MM.1S (cell line): Measurements from ENCODE around the gene DFFB.

Source experiments
- DNase-seq: peaks from one replicate; pipeline ENCODE4 v3.0.0-alpha.2; 2015
- H2AFZ ChIP-seq: fragments of 300-600 bp; sonication (generic); 2 replicates; pipeline ENCODE4 v1.6.0; 2016; ENCODE audit warnings: antibody characterized with exemption, low read length
- H3F3A ChIP-seq: fragments of 300-600 bp; sonication (generic); 2 replicates; pipeline ENCODE4 v1.6.1; 2016; ENCODE audit warnings: mild to moderate bottlenecking, antibody characterized with exemption, low read length, moderate library complexity, mixed read lengths; ENCODE audit not compliant: insufficient read depth
- H3K27ac ChIP-seq: fragments of 300-600 bp; sonication (generic); 2 replicates; pipeline ENCODE4 v1.5.1; 2016; ENCODE audit warnings: mild to moderate bottlenecking, low read length
- H3K27me3 ChIP-seq: fragments of 300-600 bp; sonication (generic); replicated peaks from 2 replicates; pipeline ENCODE4 v1.6.0; 2016; ENCODE audit warnings: low read length; ENCODE audit not compliant: insufficient read depth
- H3K36me3 ChIP-seq: fragments of 300-600 bp; sonication (generic); replicated peaks from 2 replicates; pipeline ENCODE4 v1.6.1; 2016; ENCODE audit warnings: mild to moderate bottlenecking, low read length, mixed read lengths; ENCODE audit not compliant: insufficient read depth
- H3K4me1 ChIP-seq: fragments of 300-600 bp; sonication (generic); 2 replicates; pipeline ENCODE4 v1.6.1; 2016; ENCODE audit warnings: low read length, mixed read lengths
- H3K4me2 ChIP-seq: fragments of 300-600 bp; sonication (generic); 2 replicates; pipeline ENCODE4 v1.6.0; 2016; ENCODE audit warnings: low read depth, low read length
- H3K4me3 ChIP-seq: fragments of 300-600 bp; sonication (generic); 2 replicates; pipeline ENCODE4 v1.5.1; 2016; ENCODE audit warnings: low read length, mixed read lengths
- H3K79me2 ChIP-seq: fragments of 300-600 bp; sonication (generic); 2 replicates; pipeline ENCODE4 v1.6.1; 2016; ENCODE audit warnings: mixed run types, low read length, mixed read lengths
- H3K9ac ChIP-seq: fragments of 300-600 bp; sonication (generic); 2 replicates; pipeline ENCODE4 v1.6.1; 2016; ENCODE audit warnings: low read length, mixed read lengths
- H3K9me2 ChIP-seq: fragments of 300-600 bp; sonication (generic); replicated peaks from 2 replicates; pipeline ENCODE4 v1.6.1; 2016; ENCODE audit warnings: mild to moderate bottlenecking, low read length, mixed read lengths; ENCODE audit not compliant: insufficient read depth
- H3K9me3 ChIP-seq: fragments of 300-600 bp; sonication (generic); replicated peaks from 2 replicates; pipeline ENCODE4 v1.6.1; 2016; ENCODE audit warnings: mild to moderate bottlenecking, low read length, mixed read lengths; ENCODE audit not compliant: insufficient read depth
- H4K20me1 ChIP-seq: fragments of 300-600 bp; sonication (generic); 2 replicates; pipeline ENCODE4 v1.6.1; 2016; ENCODE audit warnings: mild to moderate bottlenecking, low read length, moderate library complexity, mixed read lengths; ENCODE audit not compliant: insufficient read depth
- EZH2 ChIP-seq: fragments of 300-600 bp; sonication (generic); optimal IDR thresholded peaks from 2 replicates; pipeline ENCODE3; 2017; ENCODE audit warnings: low read depth, mild to moderate bottlenecking, antibody characterized with exemption, low read length, mixed read lengths
- EZH2phosphoT487 ChIP-seq: fragments of 300-600 bp; sonication (generic); IDR thresholded peaks from 2 replicates; pipeline ENCODE4 v1.6.1; 2018; ENCODE audit warnings: antibody characterized with exemption, low read length
- TF ChIP-seq, protein P1 (sequence below): fragments of 300-600 bp; sonication (generic); IDR thresholded peaks from 2 replicates; pipeline ENCODE4 v1.5.1; 2016; ENCODE audit warnings: antibody characterized with exemption, low read length, mixed read lengths

Gene DFFB

GRCh38 chr1:3923378-3924185, 66.3 kb downstream of the DFFB start:
- no peak overlapping the region for H3K4me2 ChIP-seq
- H3K9me3 ChIP-seq: no peaks in the 10 kb centered on the region
- DNase-seq: no peak
- no peak overlapping the region for H3K4me3 ChIP-seq
- no peaks in the 10 kb centered on the region for H3K36me3 ChIP-seq
- H4K20me1 ChIP-seq: no peaks in the 10 kb centered on the region
- H3K27ac ChIP-seq: no peak overlapping the region
- no peak for TF ChIP-seq EZH2
- TF ChIP-seq EZH2phosphoT487: no peak
- TF ChIP-seq, protein P1, sequence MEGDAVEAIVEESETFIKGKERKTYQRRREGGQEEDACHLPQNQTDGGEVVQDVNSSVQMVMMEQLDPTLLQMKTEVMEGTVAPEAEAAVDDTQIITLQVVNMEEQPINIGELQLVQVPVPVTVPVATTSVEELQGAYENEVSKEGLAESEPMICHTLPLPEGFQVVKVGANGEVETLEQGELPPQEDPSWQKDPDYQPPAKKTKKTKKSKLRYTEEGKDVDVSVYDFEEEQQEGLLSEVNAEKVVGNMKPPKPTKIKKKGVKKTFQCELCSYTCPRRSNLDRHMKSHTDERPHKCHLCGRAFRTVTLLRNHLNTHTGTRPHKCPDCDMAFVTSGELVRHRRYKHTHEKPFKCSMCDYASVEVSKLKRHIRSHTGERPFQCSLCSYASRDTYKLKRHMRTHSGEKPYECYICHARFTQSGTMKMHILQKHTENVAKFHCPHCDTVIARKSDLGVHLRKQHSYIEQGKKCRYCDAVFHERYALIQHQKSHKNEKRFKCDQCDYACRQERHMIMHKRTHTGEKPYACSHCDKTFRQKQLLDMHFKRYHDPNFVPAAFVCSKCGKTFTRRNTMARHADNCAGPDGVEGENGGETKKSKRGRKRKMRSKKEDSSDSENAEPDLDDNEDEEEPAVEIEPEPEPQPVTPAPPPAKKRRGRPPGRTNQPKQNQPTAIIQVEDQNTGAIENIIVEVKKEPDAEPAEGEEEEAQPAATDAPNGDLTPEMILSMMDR: no peak
- no peak overlapping the region for H3K9ac ChIP-seq
- H3K4me1 ChIP-seq: peaks cover 5% of the 10 kb centered on the region; the same call in 1 of the 2 replicates
- no peak overlapping the region for H2AFZ ChIP-seq
- H3F3A ChIP-seq: peaks cover 14% of the 10 kb centered on the region
- H3K27me3 ChIP-seq: peaks cover 56% of the 10 kb centered on the region
- H3K9me2 ChIP-seq: no peaks in the 10 kb centered on the region
- H3K79me2 ChIP-seq: no peaks in the 10 kb centered on the region

DNA sequence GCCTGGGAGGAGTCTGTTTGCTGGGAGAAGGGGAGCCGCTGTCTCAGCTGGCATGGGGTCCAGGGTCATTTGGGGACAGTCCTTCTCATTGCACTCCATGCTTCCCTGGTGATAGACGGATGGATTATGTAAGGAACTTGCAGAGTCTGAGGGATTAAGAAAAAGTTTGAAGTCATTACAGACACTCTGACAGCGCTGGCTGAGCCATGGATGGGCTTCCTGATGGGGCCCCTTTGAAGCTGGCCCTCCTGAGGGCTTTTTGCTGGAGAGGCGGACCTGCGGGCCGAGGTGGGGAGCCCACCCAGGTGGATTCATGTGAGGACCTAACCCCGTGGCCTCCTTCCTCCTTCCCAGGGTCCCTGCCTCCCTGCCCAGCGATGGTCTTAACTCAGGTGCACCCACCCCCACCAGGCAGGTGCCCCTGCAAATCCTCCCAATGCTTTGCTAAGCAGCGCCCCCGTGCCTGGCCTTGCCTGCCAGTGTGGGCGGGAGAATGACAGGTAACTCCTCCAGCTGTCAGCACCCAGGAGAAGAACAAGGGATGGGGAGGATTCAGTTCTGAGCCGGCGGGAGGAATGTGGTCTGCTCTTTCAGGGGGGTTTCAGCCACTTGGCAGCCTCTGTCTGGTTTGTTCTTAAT, 67.0 kb downstream of the DFFB start:
- Histone ChIP-seq H4K20me1 (no peaks in the 10 kb centered on the region), H3K4me1 (peaks cover 5% of the 10 kb centered on the region; the same call in 1 of the 2 replicates), H3K9ac (no peak overlapping the region), H3K36me3 (no peaks in the 10 kb centered on the region), H3K79me2 (no peaks in the 10 kb centered on the region), H3K27me3 (peaks cover 50% of the 10 kb centered on the region), H3F3A (peaks cover 14% of the 10 kb centered on the region), H3K27ac (no peak overlapping the region), H2AFZ (no peak overlapping the region), H3K4me3 (no peak overlapping the region), H3K4me2 (no peak overlapping the region), H3K9me3 (no peaks in the 10 kb centered on the region), H3K9me2 (no peaks in the 10 kb centered on the region)
- no peak for DNase-seq
- TF ChIP-seq EZH2 (no peak), EZH2phosphoT487 (no peak)
- TF ChIP-seq, protein P1: no peak

DNA sequence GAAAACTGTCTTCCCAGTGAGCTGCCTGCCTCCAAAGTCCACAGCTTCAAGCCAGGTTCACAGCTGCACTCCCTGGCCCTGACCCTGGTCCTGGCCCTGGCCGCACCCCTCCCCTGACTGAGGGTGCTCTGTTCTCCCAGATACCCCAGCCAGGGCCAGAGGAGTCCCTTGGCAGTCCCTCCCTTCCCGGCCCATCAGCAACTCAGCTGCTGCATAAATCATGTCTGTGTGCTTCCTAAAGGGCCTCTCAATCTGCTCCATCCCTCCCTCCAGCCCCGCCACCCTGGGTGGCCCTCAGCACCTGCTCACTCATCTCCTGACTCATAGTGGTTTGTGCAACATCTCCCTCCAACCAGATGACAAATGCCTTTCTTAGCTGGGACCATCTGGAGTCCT, 67.5 kb downstream of the DFFB start:
- Histone ChIP-seq H2AFZ (no peak overlapping the region), H3K4me3 (no peak overlapping the region), H3K9ac (no peak overlapping the region), H3K9me2 (no peaks in the 10 kb centered on the region), H3K36me3 (no peaks in the 10 kb centered on the region), H3K27me3 (peaks cover 50% of the 10 kb centered on the region), H3K79me2 (no peaks in the 10 kb centered on the region), H4K20me1 (no peaks in the 10 kb centered on the region), H3K9me3 (no peaks in the 10 kb centered on the region), H3K27ac (no peak overlapping the region), H3K4me2 (no peak overlapping the region), H3K4me1 (peaks cover 5% of the 10 kb centered on the region; the same call in 1 of the 2 replicates), H3F3A (peaks cover 14% of the 10 kb centered on the region)
- no peak for DNase-seq
- TF ChIP-seq EZH2phosphoT487: no peak
- TF ChIP-seq, protein P1: no peak
- TF ChIP-seq EZH2: no peak
